Stimulated activated CD4-positive, alpha-beta T cell treated with anti-CD3 and anti-CD28 coated beads, Interleukin-15, amount 100 ng/mL, for 24 hours (primary cell): Measurements from ENCODE around the gene DDI2.
"Not testable (repeated sequence)": the region's sequence is repeated elsewhere in the genome, so short reads cannot be mapped to it uniquely, and the experiment has no call there.

Source experiments
- DNase-seq: peaks from one replicate; pipeline ENCODE4 v3.0.0-alpha.2; 2020

DDI2 gene

DNA sequence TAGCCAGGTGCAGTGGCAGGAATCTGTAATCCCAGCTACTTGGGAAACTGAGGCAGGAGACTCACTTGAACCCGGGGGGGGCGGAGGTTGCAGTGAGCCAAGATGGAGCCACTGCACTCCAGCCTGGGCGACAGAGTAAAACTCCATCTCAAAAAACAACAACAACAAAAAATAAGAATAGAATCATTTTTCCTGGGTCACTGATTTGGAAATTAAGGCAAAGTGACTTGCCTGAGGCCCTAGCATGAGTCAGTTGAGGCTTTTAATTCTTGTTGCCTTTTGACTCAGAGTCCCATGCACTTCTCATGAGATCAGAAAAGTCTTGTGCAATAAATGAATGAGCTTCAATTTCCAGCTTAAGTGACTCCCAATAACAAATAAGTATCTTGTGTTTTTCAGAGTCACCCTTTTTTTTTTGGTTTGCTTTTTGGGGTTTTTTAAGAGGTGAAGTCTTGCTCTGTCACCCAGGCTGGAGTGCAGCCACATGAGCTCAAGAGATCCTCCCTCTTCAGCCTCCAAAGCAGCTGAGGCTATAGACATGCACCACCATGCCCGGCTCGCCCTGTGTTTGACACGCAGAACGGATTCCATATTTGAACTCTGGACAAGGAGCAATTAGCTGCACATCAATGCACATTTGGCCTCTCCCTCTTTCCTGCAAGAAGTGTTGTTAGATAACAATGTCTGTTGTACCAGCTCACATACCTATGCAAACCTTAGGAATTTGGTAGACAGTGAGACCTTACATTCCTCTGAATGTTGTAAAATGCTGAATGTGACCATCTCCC lies 63.5 kb downstream of the DDI2 start:
- peak; percentile 16 for DNase-seq

- DNase-seq, result no peak
Observed at GRCh38 chr1:15681349-15682292, 64.4 kb downstream of the DDI2 start.

DNA sequence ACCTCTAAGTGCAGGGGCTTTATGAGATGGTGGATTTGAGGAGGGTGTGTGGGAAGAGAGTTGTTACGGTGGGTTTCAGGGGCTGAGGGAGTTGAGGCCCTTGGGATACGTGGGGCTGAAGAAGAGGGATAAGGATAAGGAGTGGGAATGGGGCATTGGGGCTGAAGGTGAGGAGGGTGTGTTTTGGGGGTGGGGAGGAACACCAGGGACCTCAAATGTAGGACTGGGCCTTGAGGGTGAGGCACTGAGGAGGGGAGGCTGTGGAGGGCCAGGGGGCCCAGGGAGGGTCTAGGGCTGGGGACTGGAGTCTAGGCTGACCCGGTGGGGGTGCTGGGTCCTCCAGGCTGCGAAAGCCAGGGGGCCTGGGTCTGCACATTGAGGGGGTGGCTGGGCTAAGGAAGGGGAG lies 65.7 kb downstream of the DDI2 start:
- DNase-seq, result no peak

- DNase-seq, result no peak
Observed at GRCh38 chr1:15683345-15684039, 66.2 kb downstream of the DDI2 start.

GRCh38 chr1:15684042-15684461 lies 66.8 kb downstream of the DDI2 start, which contains the start of gene PLEKHM2:
Gene PLEKHM2, plus strand, starts transcription at chr1:15684320. Its CDS starts 239 bp downstream, at chr1:15684559.
- DNase-seq, result peak; percentile 62

GRCh38 chr1:15684468-15685291 lies 67.4 kb downstream of the DDI2 start:
- DNase-seq, result peak; percentile 59

DNA sequence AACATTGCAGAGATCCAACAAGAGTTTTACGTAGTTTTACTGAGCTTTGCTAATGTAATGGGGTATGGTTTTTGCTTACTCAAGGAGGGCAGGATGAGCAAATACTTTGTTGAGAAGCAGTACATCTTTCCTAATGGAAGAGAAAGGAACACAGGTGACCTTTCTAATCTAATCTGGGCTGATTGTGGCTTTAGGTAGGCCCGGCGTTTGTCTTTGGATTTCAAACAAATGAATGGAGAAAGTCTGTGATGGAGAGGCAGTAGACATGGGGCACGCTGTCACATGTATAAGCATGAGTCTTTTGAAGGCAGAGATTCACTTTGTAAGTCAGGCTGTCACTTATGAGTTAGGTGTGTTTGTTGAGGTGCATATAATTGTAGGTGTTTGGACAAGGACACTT lies 68.6 kb downstream of the DDI2 start:
- DNase-seq, result no peak

GRCh38 chr1:15687446-15687845 lies 70.2 kb downstream of the DDI2 start:
- no peak for DNase-seq

GRCh38 chr1:15690317-15690716 lies 73.1 kb downstream of the DDI2 start:
- DNase-seq, result no peak

- DNase-seq, result no peak
Observed at GRCh38 chr1:15691434-15692032, 74.3 kb downstream of the DDI2 start.

GRCh38 chr1:15692121-15692682 lies 74.9 kb downstream of the DDI2 start:
- no peak for DNase-seq

DNA sequence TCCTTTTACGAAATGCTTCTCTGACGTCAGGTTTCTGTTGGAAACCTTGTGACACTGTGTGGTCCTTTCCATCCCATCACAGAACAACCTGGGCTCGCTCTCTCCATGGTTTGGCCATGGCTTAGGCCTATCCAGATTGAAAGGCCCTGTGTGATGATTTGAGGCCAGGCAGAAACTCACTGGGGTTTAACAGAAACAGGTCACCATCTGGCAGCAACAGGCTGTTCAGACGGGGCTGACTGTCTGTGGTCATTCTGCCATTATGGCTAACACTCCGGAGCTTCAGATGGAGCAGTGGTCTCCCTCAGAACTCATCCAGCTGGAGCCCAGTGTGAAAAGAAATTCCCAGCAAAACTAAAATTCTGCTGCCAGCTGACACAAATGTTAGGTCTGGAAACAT lies 76.1 kb downstream of the DDI2 start:
- no peak for DNase-seq

DNA sequence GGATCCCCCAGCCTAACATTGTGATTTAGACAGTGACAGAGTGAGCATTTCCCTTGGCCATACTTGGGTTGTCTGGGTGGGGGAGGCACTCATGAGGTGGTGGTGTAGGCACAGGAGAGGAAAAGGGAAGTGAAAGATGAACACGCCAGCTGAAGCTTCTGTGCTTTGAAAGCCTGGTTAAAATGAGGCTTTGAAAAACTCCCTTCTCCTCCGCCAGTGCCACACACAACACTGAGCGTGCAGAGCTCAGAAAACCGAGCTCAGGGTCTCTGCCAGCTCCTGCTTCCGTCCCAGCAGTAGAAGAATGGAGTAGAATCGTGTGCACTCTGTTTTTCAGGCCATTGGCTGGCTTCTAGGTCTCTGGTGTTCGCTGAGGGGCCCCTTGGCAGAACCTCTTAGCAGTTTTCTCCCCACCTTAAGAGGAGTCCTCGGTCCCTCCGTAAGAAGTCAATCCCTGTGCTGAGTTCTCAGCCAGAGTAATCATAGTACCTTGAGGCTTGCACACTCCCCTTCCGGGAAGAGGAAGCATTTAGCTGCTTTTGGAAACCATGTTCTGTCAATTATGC lies 79.8 kb downstream of the DDI2 start:
- DNase-seq, result peak; percentile 43

DNA sequence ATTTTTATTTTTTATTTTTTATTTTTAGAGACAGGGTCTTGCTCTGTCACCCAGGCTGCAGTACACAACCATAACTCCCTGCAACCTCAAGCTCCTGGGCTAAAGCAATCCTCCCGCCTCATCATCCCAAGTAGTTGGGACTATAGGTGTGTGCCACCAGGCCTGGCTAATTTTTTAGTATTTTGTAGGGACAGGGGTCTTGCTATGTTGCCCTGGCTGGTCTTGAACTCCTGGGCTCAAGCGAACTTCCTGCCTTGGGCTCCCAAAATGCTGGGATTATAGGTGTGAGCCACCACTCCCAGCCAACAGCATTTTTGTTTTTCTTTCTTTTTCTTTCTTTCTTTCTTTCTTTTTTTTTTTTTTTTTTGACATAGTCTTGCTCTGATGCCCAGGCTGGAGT lies 80.9 kb downstream of the DDI2 start:
- no peak for DNase-seq

DNA sequence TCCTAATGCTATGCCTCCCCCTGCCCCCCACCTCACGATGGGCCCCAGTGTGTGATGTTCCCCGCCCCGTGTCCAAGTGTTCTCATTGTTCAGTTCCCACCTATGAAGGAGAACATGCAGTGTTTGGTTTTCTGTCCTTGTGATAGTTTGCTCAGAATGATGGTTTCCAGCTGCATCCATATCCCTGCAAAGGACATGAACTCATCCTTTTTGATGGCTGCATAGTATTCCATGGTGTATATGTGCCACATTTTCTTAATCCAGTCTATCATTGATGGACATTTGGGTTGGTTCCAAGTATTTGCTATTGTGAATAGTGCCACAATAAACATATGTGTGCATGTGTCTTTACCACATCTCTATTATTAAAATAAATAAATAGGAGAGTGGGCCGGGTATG lies 82.1 kb downstream of the DDI2 start:
- DNase-seq, result not testable (repeated sequence)

GRCh38 chr1:15700508-15700907 lies 83.2 kb downstream of the DDI2 start:
- DNase-seq, result no peak

- no peak for DNase-seq
Observed at GRCh38 chr1:15701784-15702183, 84.5 kb downstream of the DDI2 start.

DNA sequence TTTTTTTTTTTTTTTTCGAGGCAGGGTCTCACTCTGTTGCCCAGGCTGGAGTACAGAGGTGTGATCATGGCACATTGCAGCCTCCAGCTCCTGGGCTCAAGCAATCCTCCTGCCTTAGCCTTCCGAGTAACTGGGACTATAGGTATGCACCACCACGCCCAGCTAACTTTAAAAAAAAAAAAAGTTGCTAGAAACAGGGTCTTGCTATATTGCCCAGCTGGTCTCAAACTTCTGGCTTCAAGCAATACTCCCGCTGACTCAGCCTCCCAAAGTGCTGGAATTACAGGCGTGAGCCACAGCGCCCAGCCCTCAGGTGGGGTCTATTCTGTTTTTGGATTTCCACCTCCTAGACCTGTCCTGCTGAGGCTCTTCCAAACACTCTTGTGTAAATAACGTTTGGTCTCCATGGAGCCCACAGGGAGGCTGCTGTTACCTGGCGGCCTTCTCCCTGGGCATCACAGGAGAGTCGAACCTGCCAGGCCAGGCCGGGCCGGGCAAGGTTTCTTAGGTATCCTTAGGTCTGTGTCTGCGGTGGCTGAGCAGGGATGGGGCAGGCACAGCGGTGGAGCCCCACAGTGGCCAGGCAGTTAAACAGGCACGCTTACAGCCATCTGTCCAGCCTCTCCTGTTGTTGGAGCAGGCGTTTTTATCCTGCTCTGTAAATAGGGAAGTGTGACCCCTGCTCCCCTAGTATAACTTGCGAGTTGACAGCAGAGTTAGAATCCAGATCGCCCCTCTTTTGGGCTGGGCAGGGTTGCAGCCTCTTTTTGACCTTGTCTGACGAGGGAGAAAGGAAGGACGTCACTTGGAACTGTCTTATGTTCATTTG lies 85.7 kb downstream of the DDI2 start:
- DNase-seq, result no peak

- no peak for DNase-seq
Observed at GRCh38 chr1:15703562-15703961, 86.3 kb downstream of the DDI2 start.

GRCh38 chr1:15704526-15705183 lies 87.4 kb downstream of the DDI2 start:
- no peak for DNase-seq
